ENCODE results near the gene ADGRD1.
"Not testable (repeated sequence)": the region's sequence is repeated elsewhere in the genome, so short reads cannot be mapped to it uniquely, and the experiment has no call there.

Gene ADGRD1

DNA sequence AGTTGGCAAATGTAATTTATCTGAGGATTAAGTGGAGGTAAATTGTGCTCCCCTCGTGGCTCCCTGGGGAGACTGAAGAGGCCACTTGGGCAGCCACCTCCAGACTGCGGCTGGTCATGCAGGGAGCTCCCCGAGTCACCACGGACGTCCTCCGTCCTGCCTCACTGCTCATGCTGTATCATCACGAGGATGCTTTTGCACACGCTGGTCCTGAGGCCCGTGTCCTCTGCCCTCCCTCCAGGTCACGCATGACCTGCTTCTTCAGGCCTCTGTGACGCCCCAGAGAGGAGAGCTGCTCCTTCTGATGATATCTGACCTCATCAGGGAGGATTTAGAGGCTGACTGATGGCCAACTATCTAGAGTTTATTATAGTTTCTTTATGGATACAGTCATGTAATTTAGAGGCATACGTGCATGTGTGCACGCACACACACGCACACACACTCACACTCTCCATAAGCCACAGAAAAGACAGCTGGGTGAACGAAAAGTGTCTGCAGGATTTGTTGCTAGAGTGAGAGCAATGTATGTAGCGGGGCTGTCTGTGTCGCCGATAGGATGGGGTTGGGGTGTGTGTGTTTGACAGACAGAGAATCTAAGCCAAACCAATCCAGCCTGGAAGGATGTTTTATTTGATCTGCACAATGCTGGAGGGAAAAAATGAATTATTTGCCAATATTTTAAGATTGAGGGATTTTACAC, 160.0 kb downstream of the ADGRD1 start:
- FAIRE-seq (no peak), DNase-seq (ENCODE audit: insufficient read length, low spot score) (no peak)
- TF ChIP-seq TAF1 (IDR thresholded peaks at IDR 0.05; ENCODE audit: low read depth, low read length) = no peak

DNA sequence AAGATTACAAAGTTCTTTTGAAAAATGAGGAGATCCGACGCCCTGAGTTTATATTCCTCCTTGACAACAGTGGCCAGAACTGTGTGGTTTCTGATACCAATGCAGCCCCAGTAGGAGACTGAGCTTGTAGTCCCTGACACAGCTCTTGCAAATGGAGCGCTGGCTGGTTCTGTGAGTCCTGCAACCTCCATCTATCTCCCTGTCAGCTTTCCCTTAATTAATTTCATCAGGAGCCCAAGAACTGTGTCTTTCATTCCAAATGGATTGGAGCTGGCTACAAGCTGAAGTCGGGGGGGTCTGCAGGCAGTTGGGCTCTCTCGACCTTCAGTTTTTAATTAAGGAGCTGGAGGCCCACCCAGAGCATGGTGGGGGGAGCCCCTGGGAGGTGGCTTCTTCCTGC, 160.6 kb downstream of the ADGRD1 start:
- no peak for DNase-seq (ENCODE audit: insufficient read length, low spot score)
- FAIRE-seq = no peak
- no peak for TF ChIP-seq SPI1 (IDR thresholded peaks at IDR 0.05; ENCODE audit: low read depth, low read length)
- TF ChIP-seq TAF1 (IDR thresholded peaks at IDR 0.05; ENCODE audit: low read depth, low read length) = no peak
- TF ChIP-seq POLR2A (IDR thresholded peaks at IDR 0.05; ENCODE audit: low read depth, low read length) = no peak
- TF ChIP-seq PAX5 (IDR thresholded peaks at IDR 0.05; ENCODE audit: insufficient read depth, low read length, severe bottlenecking) = no peak
- no peak for TF ChIP-seq POU2F2 (IDR thresholded peaks at IDR 0.05; ENCODE audit: low read depth, low read length)
- TF ChIP-seq POLR2AphosphoS5 (IDR thresholded peaks at IDR 0.05; ENCODE audit: low read depth, low read length) = no peak

DNA sequence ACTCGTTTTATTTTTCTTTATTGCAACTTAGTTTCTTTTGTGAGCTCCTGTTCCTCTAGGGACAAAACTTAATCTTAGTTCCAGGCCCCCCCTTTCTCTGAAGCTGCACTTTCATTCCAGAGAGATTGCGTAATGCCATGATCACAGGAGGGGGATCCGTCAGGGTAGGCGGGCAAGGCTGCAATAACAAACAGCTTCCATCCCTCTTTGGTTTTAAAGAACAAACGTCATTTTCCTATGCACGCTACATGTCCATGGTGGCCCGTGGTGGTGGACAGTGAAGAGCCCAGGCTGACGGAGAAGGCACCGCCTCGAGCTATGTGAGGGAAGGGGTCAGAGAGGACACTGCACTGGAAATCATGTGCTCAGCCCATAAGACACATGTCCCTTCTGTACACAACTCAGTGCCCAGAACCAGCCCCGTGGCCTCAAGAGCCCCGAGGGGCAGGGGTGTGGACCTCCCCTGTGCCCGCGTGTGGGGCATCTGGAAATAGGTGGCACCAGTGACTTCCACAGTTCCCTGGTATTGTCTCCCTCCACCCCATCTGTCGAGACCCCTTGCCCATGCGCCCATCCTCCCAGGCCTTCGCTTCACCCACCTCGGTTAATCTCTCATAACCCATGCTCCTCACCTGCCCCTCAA, 161.4 kb downstream of the ADGRD1 start:
- DNase-seq (ENCODE audit: insufficient read length, low spot score) (no peak), FAIRE-seq (no peak)
- TF ChIP-seq TAF1 (IDR thresholded peaks at IDR 0.05; ENCODE audit: low read depth, low read length) (no peak), PAX5 (IDR thresholded peaks at IDR 0.05; ENCODE audit: insufficient read depth, low read length, severe bottlenecking) (no peak), POLR2A (IDR thresholded peaks at IDR 0.05; ENCODE audit: low read depth, low read length) (no peak), SPI1 (IDR thresholded peaks at IDR 0.05; ENCODE audit: low read depth, low read length) (no peak), POLR2AphosphoS5 (IDR thresholded peaks at IDR 0.05; ENCODE audit: low read depth, low read length) (no peak), POU2F2 (IDR thresholded peaks at IDR 0.05; ENCODE audit: low read depth, low read length) (no peak)

DNA sequence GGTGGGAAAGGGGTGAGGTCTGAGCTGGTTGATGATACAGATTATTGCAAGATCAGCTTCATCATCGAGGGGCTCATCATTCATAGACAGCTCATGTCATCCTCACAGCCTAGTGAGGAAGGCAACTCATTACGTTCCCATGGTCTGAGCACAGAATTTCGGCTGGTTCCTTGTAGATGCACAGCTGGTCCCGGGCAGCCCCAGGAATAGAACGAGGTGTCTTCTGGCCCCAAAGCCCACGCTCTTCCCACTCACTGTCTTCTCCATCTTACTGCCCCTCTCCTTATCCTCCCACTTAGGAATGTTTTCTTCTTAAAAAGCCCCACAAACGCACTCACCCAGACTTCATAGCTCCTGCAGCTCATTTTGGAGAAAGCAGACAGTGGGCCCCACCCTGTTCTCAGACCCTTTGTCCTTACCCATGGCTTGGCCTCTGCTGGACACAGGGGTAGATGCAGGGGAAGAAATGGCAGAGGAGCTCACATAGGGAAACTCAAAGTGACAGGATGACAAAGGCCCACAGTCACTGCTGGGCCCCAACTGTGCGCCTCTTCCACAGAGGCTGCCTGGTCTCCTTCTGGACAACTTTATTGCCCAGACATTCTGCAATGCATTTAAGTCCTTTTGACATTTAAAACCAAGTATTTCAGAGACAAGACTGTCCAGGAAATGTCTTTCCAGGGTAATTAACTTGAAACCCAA, 162.2 kb downstream of the ADGRD1 start:
- TF ChIP-seq POLR2AphosphoS5 (IDR thresholded peaks at IDR 0.05; ENCODE audit: low read depth, low read length) = no peak
- no peak for TF ChIP-seq PAX5 (IDR thresholded peaks at IDR 0.05; ENCODE audit: insufficient read depth, low read length, severe bottlenecking)
- no peak for TF ChIP-seq TAF1 (IDR thresholded peaks at IDR 0.05; ENCODE audit: low read depth, low read length)
- TF ChIP-seq SPI1 (IDR thresholded peaks at IDR 0.05; ENCODE audit: low read depth, low read length) = no peak
- TF ChIP-seq POLR2A (IDR thresholded peaks at IDR 0.05; ENCODE audit: low read depth, low read length) = no peak
- no peak for TF ChIP-seq POU2F2 (IDR thresholded peaks at IDR 0.05; ENCODE audit: low read depth, low read length)
- DNase-seq (ENCODE audit: insufficient read length, low spot score) (no peak), FAIRE-seq (no peak)

DNA sequence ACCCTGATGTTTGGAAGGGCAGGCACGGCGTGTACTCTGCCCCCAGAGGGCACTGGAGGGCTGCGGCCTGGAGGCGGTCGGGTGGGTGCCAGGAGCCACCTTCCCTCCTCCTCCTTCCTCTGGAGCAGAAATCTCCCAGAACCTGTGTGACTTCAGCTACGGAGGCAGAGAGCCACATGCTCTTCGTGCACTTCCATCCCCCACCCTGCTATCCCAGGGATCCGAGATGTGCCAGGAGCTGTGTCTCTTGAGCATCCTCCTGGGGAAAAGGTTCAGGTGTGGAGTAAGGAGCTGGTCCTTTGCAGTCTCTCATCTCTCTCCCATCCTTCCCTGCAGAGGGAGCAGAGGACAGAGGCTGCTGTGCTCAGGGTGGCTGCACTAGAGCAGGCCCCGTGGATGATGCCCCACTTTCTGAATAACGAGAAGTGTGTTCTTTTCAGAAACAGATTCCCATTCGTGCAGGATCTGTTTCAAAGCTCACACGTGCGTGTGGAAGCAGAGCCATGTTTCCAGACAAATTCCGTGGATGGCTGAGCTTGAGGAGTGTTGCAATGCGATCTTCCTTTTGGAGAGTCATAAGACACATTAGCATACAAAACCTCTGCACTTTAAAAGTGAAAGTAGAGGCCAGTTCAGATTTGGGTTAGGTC, 162.9 kb downstream of the ADGRD1 start:
- no peak for TF ChIP-seq TAF1 (IDR thresholded peaks at IDR 0.05; ENCODE audit: low read depth, low read length)
- FAIRE-seq (no peak), DNase-seq (ENCODE audit: insufficient read length, low spot score) (no peak)

DNA sequence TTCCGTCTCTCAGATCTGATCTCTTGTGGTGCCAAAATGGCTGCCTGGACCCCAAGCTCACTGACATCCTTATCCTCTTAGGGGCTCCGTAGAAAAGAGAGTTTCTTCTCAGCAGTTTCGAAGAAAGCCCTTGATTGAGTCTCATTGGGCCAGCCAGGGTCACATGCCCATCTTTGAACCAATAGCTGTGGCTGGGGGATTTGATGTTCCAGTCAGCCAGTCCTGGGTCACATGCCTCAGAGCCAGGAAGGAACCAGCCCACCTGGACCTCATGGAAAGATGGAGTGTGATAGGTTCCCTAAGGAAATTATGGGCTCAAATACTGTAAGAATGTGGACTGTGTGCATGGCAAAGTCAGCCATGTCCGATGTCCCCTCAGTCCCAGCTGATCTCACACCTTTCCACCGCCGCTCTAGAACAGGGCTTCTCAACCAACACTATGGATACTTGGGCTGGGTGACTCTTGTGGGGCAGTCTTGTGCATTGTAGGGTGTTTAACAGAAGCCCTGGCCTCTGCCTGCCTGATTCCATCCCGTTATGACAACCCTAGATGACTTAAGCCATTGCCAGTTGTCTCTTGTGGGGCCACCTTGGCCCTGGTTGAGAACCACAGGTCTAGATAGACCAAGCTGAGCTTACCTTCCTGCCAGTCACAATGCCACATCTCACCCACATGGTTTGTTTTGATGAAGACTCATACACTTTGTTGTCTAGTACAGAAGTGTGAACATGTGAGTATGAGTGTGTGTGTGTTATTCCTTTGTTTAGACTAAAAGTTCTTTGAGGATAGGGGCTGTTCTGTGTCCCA, 163.9 kb downstream of the ADGRD1 start:
- DNase-seq (ENCODE audit: insufficient read length, low spot score) (no peak), FAIRE-seq (no peak)
- TF ChIP-seq POLR2AphosphoS5 (IDR thresholded peaks at IDR 0.05; ENCODE audit: low read depth, low read length) = no peak
- TF ChIP-seq POU2F2 (IDR thresholded peaks at IDR 0.05; ENCODE audit: low read depth, low read length) = no peak
- no peak for TF ChIP-seq POLR2A (IDR thresholded peaks at IDR 0.05; ENCODE audit: low read depth, low read length)
- no peak for TF ChIP-seq SPI1 (IDR thresholded peaks at IDR 0.05; ENCODE audit: low read depth, low read length)
- TF ChIP-seq PAX5 (IDR thresholded peaks at IDR 0.05; ENCODE audit: insufficient read depth, low read length, severe bottlenecking) = no peak
- TF ChIP-seq TAF1 (IDR thresholded peaks at IDR 0.05; ENCODE audit: low read depth, low read length) = no peak

DNA sequence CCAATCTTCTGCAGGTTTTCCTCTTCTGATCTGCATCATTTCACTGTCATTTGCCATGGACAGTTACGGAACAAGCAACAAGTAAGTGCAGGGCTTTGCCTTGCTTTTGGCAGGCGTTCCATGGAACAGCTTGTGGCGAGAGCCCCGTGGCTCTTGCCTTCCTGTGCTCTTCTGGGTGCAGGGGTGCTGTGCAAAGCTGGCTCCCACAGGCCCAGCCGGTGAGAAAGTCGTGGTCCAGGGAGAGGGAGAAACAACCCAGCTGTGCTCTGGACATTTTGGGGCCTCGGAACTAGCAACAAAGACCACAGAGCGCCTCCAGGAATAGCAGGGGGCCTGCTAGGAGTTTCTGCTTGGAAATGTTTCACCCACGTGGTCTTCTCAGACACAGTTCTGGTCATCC, 164.7 kb downstream of the ADGRD1 start:
- FAIRE-seq = no peak
- DNase-seq (ENCODE audit: insufficient read length, low spot score) = no peak
- TF ChIP-seq POLR2AphosphoS5 (IDR thresholded peaks at IDR 0.05; ENCODE audit: low read depth, low read length) = no peak
- TF ChIP-seq TAF1 (IDR thresholded peaks at IDR 0.05; ENCODE audit: low read depth, low read length) = no peak
- no peak for TF ChIP-seq SPI1 (IDR thresholded peaks at IDR 0.05; ENCODE audit: low read depth, low read length)
- no peak for TF ChIP-seq PAX5 (IDR thresholded peaks at IDR 0.05; ENCODE audit: insufficient read depth, low read length, severe bottlenecking)
- TF ChIP-seq POLR2A (IDR thresholded peaks at IDR 0.05; ENCODE audit: low read depth, low read length) = no peak

DNA sequence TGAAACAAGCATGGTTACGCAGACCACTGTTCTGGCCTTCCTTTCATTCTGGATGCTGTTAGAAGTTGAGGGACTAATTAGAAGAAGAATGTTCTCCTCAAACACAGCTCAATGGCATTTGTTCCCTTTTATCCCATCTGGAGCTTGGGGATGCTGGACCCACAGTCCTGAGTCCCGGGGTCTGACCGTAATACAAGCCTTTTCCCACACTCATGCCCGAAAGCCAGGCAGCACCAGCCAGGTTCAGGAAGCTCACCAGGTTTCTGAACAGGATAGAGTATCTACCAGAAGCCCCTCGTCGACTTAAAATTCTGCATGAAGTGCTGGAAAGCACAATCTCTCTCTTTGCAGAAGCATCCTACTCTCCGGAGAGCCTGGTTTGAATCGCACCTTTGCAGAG, 165.6 kb downstream of the ADGRD1 start:
- FAIRE-seq; DNase-seq (ENCODE audit: insufficient read length, low spot score): not testable (repeated sequence)

DNA sequence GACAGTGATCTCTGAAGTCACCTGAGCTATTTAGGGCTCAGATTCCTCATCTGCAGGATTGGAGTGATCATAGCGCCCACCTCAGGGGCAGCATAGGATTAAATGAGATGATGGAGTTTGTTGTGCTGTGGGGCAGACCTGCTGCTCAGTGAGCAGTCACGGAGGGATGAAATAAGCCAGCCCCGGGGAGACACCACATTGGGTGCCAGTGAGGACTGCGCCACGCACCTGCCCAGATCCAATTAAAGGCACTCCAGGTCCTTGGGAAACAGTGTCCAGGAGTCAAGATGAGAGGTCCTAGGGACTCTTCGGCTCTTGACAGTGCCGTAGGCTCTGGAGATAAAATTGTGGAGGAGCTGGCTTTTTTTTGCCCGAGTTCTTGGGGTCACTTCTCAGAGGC, 166.2 kb downstream of the ADGRD1 start:
- no peak for DNase-seq (ENCODE audit: insufficient read length, low spot score)
- TF ChIP-seq SPI1 (IDR thresholded peaks at IDR 0.05; ENCODE audit: low read depth, low read length) (no peak), POU2F2 (IDR thresholded peaks at IDR 0.05; ENCODE audit: low read depth, low read length) (no peak), PAX5 (IDR thresholded peaks at IDR 0.05; ENCODE audit: insufficient read depth, low read length, severe bottlenecking) (no peak), POLR2A (IDR thresholded peaks at IDR 0.05; ENCODE audit: low read depth, low read length) (no peak), POLR2AphosphoS5 (IDR thresholded peaks at IDR 0.05; ENCODE audit: low read depth, low read length) (no peak), TAF1 (IDR thresholded peaks at IDR 0.05; ENCODE audit: low read depth, low read length) (no peak)
- no peak for FAIRE-seq
